Limb (tissue), 2 donors: ENCODE data around the gene FRMD4A.

Experiments used
- DNase-seq, 2 donors: peaks; one replicate each; pipeline ENCODE4 v3.0.0-alpha.2; 2016; ENCODE audit errors: extremely low spot score in 2 of 2

The FRMD4A gene

GRCh38 chr10:13684806-13685482, 645.8 kb downstream of the FRMD4A start:
- DNase-seq, result peak in 1 of 2 donors; percentile 66

- DNase-seq, result peak; percentile 78 to 80
Measured at GRCh38 chr10:13684252-13684791, 646.4 kb downstream of the FRMD4A start.

GRCh38 chr10:13683017-13683416, 647.7 kb downstream of the FRMD4A start:
- DNase-seq, result no peak

- no peak for DNase-seq
Measured at GRCh38 chr10:13681960-13682359, 648.8 kb downstream of the FRMD4A start.

GRCh38 chr10:13681528-13681927, 649.2 kb downstream of the FRMD4A start:
- DNase-seq, result no peak

- DNase-seq, result no peak
Measured at GRCh38 chr10:13681095-13681494, 649.6 kb downstream of the FRMD4A start.

GRCh38 chr10:13678101-13678843, 652.5 kb downstream of the FRMD4A start:
- DNase-seq, result no peak

- peak; percentile 37 to 62 for DNase-seq
Measured at GRCh38 chr10:13674645-13675588, 655.8 kb downstream of the FRMD4A start.

- DNase-seq, result peak in 1 of 2 donors; percentile 38
Measured at GRCh38 chr10:13673156-13673555, 657.6 kb downstream of the FRMD4A start.

GRCh38 chr10:13672548-13672947, 658.2 kb downstream of the FRMD4A start:
- peak in 1 of 2 donors; percentile 59 for DNase-seq

GRCh38 chr10:13671904-13672303, 658.8 kb downstream of the FRMD4A start:
- DNase-seq, result peak in 1 of 2 donors; percentile 46

GRCh38 chr10:13670311-13670710, 660.4 kb downstream of the FRMD4A start:
- DNase-seq, result no peak

GRCh38 chr10:13669901-13670300, 660.8 kb downstream of the FRMD4A start:
- no peak for DNase-seq

GRCh38 chr10:13669182-13669855, 661.4 kb downstream of the FRMD4A start:
- DNase-seq, result no peak

GRCh38 chr10:13668126-13668525, 662.6 kb downstream of the FRMD4A start:
- no peak for DNase-seq

GRCh38 chr10:13665516-13666262, 665.0 kb downstream of the FRMD4A start:
- no peak for DNase-seq

- peak in 1 of 2 donors; percentile 65 for DNase-seq
Measured at GRCh38 chr10:13661256-13661655, 669.5 kb downstream of the FRMD4A start.

GRCh38 chr10:13660551-13660920, 670.2 kb downstream of the FRMD4A start:
- DNase-seq, result no peak

GRCh38 chr10:13659887-13660550, 670.7 kb downstream of the FRMD4A start:
- DNase-seq, result peak; percentile 72 to 80
